Thoracic aorta (tissue), 2 donors: ENCODE measurements around the gene SCP2. TPM values are rescaled to one million over a fixed set of nuclear protein-coding genes. Genes with fewer than 3 reads are reported as not detected.

ENCODE experiments used
- ATAC-seq: fragments of 150-250 bp; one replicate; pipeline ENCODE4 v1.8.0; 2017; ENCODE audit warnings: low read depth; ENCODE audit not compliant: insufficient number of reproducible peaks, low FRiP score
- DNase-seq: peaks from one replicate; pipeline ENCODE4 v3.0.0-alpha.2; 2020; ENCODE audit warnings: low spot score
- H3K27ac ChIP-seq, 2 donors: fragments of 200-600 bp; sonication (generic); 1 replicate in 1 of 2; 2 replicates in 1 of 2; pipeline ENCODE4 v1.5.1; 2016; ENCODE audit warnings: mild to moderate bottlenecking in 2 of 2, moderate library complexity in 2 of 2
- H3K27me3 ChIP-seq: fragments of 200-600 bp; sonication (generic); replicated peaks from 2 replicates; pipeline ENCODE4 v1.6.0; 2016; ENCODE audit warnings: mild to moderate bottlenecking; ENCODE audit not compliant: insufficient read depth
- H3K36me3 ChIP-seq: fragments of 200-600 bp; sonication (generic); one replicate; pipeline ENCODE4 v1.5.1; 2016
- H3K4me1 ChIP-seq, 2 donors: fragments of 200-600 bp; sonication (generic); 1 replicate in 1 of 2; 2 replicates in 1 of 2; pipeline versions ENCODE4 v1.5.1 to v1.6.0; 2016; ENCODE audit warnings: low read depth in 2 of 2, mild to moderate bottlenecking in 1 of 2; ENCODE audit not compliant: control insufficient read depth in 1 of 2
- H3K4me3 ChIP-seq: fragments of 200-600 bp; sonication (generic); 2 replicates; pipeline ENCODE4 v1.5.1; 2016; ENCODE audit warnings: mild to moderate bottlenecking
- H3K9me3 ChIP-seq: fragments of 200-600 bp; sonication (generic); 2 replicates; pipeline ENCODE4 v1.5.1; 2016
- CTCF ChIP-seq: fragments of 200-600 bp; sonication (generic); IDR thresholded peaks from one replicate; pipeline ENCODE4 v1.5.1; 2019; ENCODE audit warnings: antibody characterized with exemption
- total RNA-seq, 2 donors: library from RNA; depleted of rRNA; stranded (reverse); fragments of >200 nt; gene quantifications; one replicate each; pipeline versions ENCODE4 v1.1.0 to v1.2.3, GENCODE V29; 2016

SCP2 gene
- total RNA-seq, 2 donors from 2014 or later: 75.1 to 99.9 TPM

GRCh38 chr1:53062708-53063591 is 135.9 kb downstream of the SCP2 start:
- no peak for ATAC-seq
- Histone ChIP-seq H3K4me1 (peaks cover 0 to 21% of the 10 kb centered on the region in 2 donors), H3K4me3 (peak overlapping the region; percentile 79), H3K9me3 (no peaks in the 10 kb centered on the region), H3K27me3 (no peaks in the 10 kb centered on the region), H3K36me3 (no peaks in the 10 kb centered on the region), H3K27ac (no peak overlapping the region)
- TF ChIP-seq CTCF: no peak
- no peak for DNase-seq

- ATAC-seq (no peak), DNase-seq (no peak)
- Histone ChIP-seq H3K27me3 (no peaks in the 10 kb centered on the region), H3K36me3 (no peaks in the 10 kb centered on the region), H3K4me1 (peaks cover 0 to 21% of the 10 kb centered on the region in 2 donors), H3K4me3 (no peak overlapping the region), H3K9me3 (no peaks in the 10 kb centered on the region), H3K27ac (no peak overlapping the region)
- no peak for TF ChIP-seq CTCF
Observed at GRCh38 chr1:53063744-53064515, 136.9 kb downstream of the SCP2 start.

- Histone ChIP-seq H3K4me1 (peaks cover 0 to 21% of the 10 kb centered on the region in 2 donors), H3K36me3 (no peaks in the 10 kb centered on the region), H3K4me3 (no peak overlapping the region), H3K27me3 (no peaks in the 10 kb centered on the region), H3K9me3 (no peaks in the 10 kb centered on the region), H3K27ac (no peak overlapping the region)
- ATAC-seq (no peak), DNase-seq (no peak)
- TF ChIP-seq CTCF: no peak
Observed at GRCh38 chr1:53065391-53065790, 138.3 kb downstream of the SCP2 start.

GRCh38 chr1:53066488-53066887 is 139.4 kb downstream of the SCP2 start:
- DNase-seq (no peak), ATAC-seq (no peak)
- Histone ChIP-seq H3K27me3 (no peaks in the 10 kb centered on the region), H3K9me3 (no peaks in the 10 kb centered on the region), H3K4me1 (peaks cover 0 to 11% of the 10 kb centered on the region in 2 donors), H3K27ac (no peak overlapping the region), H3K4me3 (no peak overlapping the region), H3K36me3 (no peaks in the 10 kb centered on the region)
- no peak for TF ChIP-seq CTCF
